Mucosa of descending colon (tissue), 3 donors: ENCODE measurements around the gene RIPK3. TPM values are rescaled to one million over a fixed set of nuclear protein-coding genes. Genes with fewer than 3 reads are reported as not detected.
"Not testable (repeated sequence)": the region's sequence is repeated elsewhere in the genome, so short reads cannot be mapped to it uniquely, and the experiment has no call there.

Experiments
- ATAC-seq: fragments of 200-7000 bp; cut with Tn5 transposase; one replicate; pipeline ENCODE4 v1.9.1; 2020; ENCODE audit warnings: mild to moderate bottlenecking, moderate library complexity
- DNase-seq, 3 donors: peaks; one replicate each; pipeline ENCODE4 v3.0.0-alpha.2; 2020
- H3K36me3 ChIP-seq: fragments of 200-600 bp; one replicate; pipeline ENCODE4 v1.8.0; 2021; ENCODE audit warnings: low read depth, mild to moderate bottlenecking
- H3K4me1 ChIP-seq: fragments of 200-600 bp; one replicate; pipeline ENCODE4 v1.8.0; 2021; ENCODE audit warnings: low read depth, mild to moderate bottlenecking
- H3K4me3 ChIP-seq: fragments of 200-600 bp; one replicate; pipeline ENCODE4 v1.8.0; 2021; ENCODE audit warnings: mild to moderate bottlenecking
- H3K9me3 ChIP-seq: fragments of 200-600 bp; one replicate; pipeline ENCODE4 v1.8.0; 2021; ENCODE audit warnings: mild to moderate bottlenecking
- CTCF ChIP-seq: fragments of 200-600 bp; IDR thresholded peaks from one replicate; pipeline ENCODE4 v1.8.0; 2022; ENCODE audit warnings: antibody characterized with exemption, mild to moderate bottlenecking
- intact Hi-C, 2 donors: fragments of 100-400 bp; cut with DNase I in 1 of 2; cut with micrococcal nuclease in 1 of 2; formaldehyde crosslinking; loops; one replicate each; pipeline versions ENCODE4 v1.11.0 to v1.11.1; 2022; cut with DNase I, micrococcal nuclease
- total RNA-seq, 3 donors: library from RNA; stranded (reverse); fragmentation: NEBNext Ultra II Directional in 2 of 3; extraction: Animal tissue kit (Norgen Biotek cat#: 25700) in 2 of 3; gene quantifications; one replicate each; pipeline versions ENCODE4 v1.2.1 to v1.2.4, GENCODE V29; 2021 to 2023
- donor health status: DM: no; HTN: no; CAD: no; lungs with moderate emphysema.
- donor health status: DM: no; HTN: no; CAD: no.
- donor health status: DM: no; HTN: yes; CAD: no.

The RIPK3 gene
- total RNA-seq, 3 donors from 2014 or later = 40.6 to 99.9 (median 71.7) TPM

- H3K9me3 ChIP-seq = no peaks in the 10 kb centered on the region
- DNase-seq (peak in 1 of 3 donors; percentile 54), ATAC-seq (no peak)
- no peaks in the 10 kb centered on the region for H3K36me3 ChIP-seq
- TF ChIP-seq CTCF = no peak
- no peak overlapping the region for H3K4me3 ChIP-seq
- intact Hi-C loops = no loop called here
- H3K4me1 ChIP-seq = peaks cover 23% of the 10 kb centered on the region
Measured at GRCh38 chr14:24329073-24329663, 10.6 kb downstream of the RIPK3 start.

DNA sequence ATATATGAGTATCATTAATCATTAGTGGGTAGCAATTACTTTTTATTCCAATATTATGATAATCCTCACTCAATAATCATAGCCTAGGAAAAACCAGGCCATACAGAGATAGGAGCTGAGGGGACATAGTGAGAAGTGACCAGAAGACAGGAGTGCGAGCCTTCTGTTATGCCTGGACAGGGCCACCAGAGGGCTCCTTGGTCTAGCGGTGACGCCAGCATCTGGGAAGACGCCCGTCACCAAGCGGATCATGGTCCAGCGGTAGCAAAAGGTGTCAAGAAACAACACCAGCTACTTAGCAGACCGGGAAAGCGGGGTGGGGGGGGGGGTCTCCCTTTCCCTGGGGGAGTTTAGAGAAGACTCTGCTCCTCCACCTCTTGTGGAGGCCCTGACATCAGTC lies 11.9 kb downstream of the RIPK3 start:
- H3K4me3 ChIP-seq, ATAC-seq, intact Hi-C loops, H3K36me3 ChIP-seq, H3K9me3 ChIP-seq: not testable (repeated sequence)
- peaks cover 12% of the 10 kb centered on the region for H3K4me1 ChIP-seq
- peak; percentile 51 for TF ChIP-seq CTCF
- peak; percentile 69 to 74 (median 71) for DNase-seq

DNA sequence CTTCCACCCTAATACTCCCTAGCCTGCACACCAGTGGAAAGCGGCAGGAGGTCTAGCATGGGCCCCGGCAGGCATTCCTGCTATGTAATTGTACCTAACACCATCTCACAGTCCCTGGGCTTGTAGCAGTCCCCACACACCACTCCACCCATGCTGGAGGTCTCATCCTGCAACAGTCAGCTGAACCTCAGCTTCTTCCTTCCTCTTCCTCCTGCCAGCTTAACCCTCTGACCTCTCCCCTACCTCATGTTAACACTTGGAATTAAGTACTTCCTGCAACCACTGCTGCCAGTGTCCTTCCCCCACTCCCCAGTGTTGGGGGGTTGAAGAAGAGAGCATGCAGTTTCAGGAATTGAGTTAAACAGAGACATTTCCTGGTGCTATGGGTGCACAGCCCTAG lies 12.5 kb downstream of the RIPK3 start:
- no peak for DNase-seq
- intact Hi-C loops = no loop called here
- TF ChIP-seq CTCF = no peak
- Histone ChIP-seq H3K4me3 (no peak overlapping the region), H3K36me3 (no peaks in the 10 kb centered on the region), H3K9me3 (no peaks in the 10 kb centered on the region), H3K4me1 (peaks cover 5% of the 10 kb centered on the region)
- no peak for ATAC-seq

GRCh38 chr14:24325963-24326362 lies 13.8 kb downstream of the RIPK3 start:
- TF ChIP-seq CTCF = no peak
- ATAC-seq (no peak), DNase-seq (no peak)
- H3K36me3 ChIP-seq = no peaks in the 10 kb centered on the region
- H3K9me3 ChIP-seq = no peaks in the 10 kb centered on the region
- no peaks in the 10 kb centered on the region for H3K4me1 ChIP-seq
- H3K4me3 ChIP-seq = no peak overlapping the region
- intact Hi-C loops = no loop called here

- intact Hi-C loops = no loop called here
- ATAC-seq = no peak
- H3K4me3 ChIP-seq = no peak overlapping the region
Measured at GRCh38 chr14:24325041-24325530, 14.7 kb downstream of the RIPK3 start.

More at GRCh38 chr14:24325041-24325530, 14.7 kb downstream of the RIPK3 start:
- TF ChIP-seq CTCF = no peak
- DNase-seq = no peak
- H3K4me1 ChIP-seq = no peaks in the 10 kb centered on the region
- H3K9me3 ChIP-seq = no peaks in the 10 kb centered on the region
- H3K36me3 ChIP-seq = no peaks in the 10 kb centered on the region
